Measurements from ENCODE around the gene ENTPD5.

DNA sequence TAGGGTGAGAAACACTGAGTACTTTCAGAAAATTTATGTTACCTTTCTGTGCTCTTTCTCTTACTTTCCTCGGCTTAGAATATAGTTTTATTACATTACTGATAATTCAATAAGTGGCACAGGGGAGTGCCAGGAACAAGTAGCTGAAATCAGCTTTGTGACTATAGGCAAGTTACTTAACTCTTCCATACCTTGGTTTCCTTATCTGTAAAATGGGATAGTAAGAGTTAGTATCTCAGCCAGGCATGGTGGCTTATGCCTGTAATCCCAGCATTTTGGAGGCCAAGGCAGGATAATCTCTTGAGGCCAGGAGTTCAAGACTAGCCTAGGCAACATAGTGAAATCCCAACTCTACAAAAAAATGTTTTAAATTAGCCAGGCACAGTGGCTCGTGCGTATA lies 15.5 kb upstream of the ENTPD5 start:
- TF ChIP-seq EZH2 (IDR thresholded peaks at IDR 0.05; ENCODE audit: borderline replicate concordance, low read length) (no peak), CTCF (IDR thresholded peaks at IDR 0.05; ENCODE audit: low read length) (no peak)
